IPS-18a (cell line): Measurements from ENCODE around the gene ARFIP2.

Experiments used
- H3K27ac ChIP-seq: one replicate; pipeline ENCODE4 v1.5.1; 2013; ENCODE audit warnings: low read length
- H3K27me3 ChIP-seq: one replicate; pipeline ENCODE4 v1.6.1; 2013; ENCODE audit warnings: mild to moderate bottlenecking, low read length; ENCODE audit not compliant: control insufficient read depth, insufficient read depth
- H3K36me3 ChIP-seq: one replicate; pipeline ENCODE4 v1.6.1; 2013; ENCODE audit warnings: low read depth, low read length; ENCODE audit not compliant: control insufficient read depth
- H3K4me1 ChIP-seq: one replicate; pipeline ENCODE4 v1.6.1; 2013; ENCODE audit warnings: low read depth, low read length; ENCODE audit not compliant: control insufficient read depth
- H3K4me3 ChIP-seq: one replicate; pipeline ENCODE4 v1.5.1; 2013; ENCODE audit warnings: low read length
- H3K9ac ChIP-seq: one replicate; pipeline ENCODE4 v1.6.1; 2013; ENCODE audit warnings: mild to moderate bottlenecking, low read length, moderate library complexity
- H3K9me3 ChIP-seq: one replicate; pipeline ENCODE4 v1.6.1; 2013; ENCODE audit warnings: low read depth, low read length; ENCODE audit not compliant: control insufficient read depth

ARFIP2 gene

DNA sequence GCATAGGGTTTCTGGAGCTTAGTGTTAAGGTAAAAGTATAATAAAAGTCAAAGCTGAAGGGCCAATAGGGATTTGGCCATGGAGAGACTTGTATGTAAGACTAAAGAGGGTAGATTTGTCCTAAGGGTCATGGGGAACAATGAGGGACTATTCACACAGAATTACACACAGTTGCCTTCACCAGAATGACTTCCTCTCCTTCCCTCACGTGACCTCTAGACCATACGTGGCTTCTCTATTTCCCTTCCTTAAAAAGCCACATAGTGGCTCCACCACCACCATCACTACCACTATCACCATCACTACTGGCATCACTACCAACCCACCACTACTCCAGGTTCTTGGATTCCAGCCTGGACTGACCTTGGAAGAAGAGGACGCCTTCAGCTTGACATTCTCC, 43.1 kb downstream of the ARFIP2 start:
- H3K27me3 ChIP-seq = no peaks in the 10 kb centered on the region
- H3K4me1 ChIP-seq = no peaks in the 10 kb centered on the region
- no peak overlapping the region for H3K27ac ChIP-seq
- H3K9me3 ChIP-seq = no peaks in the 10 kb centered on the region
- no peak overlapping the region for H3K4me3 ChIP-seq
- no peak overlapping the region for H3K9ac ChIP-seq
- no peaks in the 10 kb centered on the region for H3K36me3 ChIP-seq

DNA sequence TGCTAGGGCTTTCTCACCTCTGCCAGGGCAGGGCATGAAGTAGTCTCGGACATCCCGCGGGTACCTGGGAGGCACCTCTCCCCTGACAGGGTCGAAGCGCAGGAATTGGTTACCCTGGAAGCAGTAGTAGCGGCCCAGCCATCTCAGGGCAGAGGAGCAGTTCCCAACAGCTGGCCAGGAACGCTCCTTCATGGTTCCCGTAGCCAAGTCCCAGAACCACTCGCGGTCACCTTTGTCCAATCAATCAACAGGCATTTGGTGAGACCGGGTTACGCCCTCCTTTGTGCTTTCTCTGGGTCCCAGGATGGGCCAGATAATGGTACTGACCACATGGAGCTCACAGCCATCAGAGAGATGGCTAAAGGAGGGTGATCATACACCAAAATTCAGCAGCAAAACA, 43.7 kb downstream of the ARFIP2 start:
- no peaks in the 10 kb centered on the region for H3K36me3 ChIP-seq
- no peaks in the 10 kb centered on the region for H3K9me3 ChIP-seq
- H3K4me1 ChIP-seq = no peaks in the 10 kb centered on the region
- no peak overlapping the region for H3K4me3 ChIP-seq
- H3K9ac ChIP-seq = no peak overlapping the region
- H3K27me3 ChIP-seq = no peaks in the 10 kb centered on the region
- no peak overlapping the region for H3K27ac ChIP-seq

GRCh38 chr11:6433998-6434660, 47.0 kb downstream of the ARFIP2 start:
- H3K27me3 ChIP-seq = no peaks in the 10 kb centered on the region
- no peaks in the 10 kb centered on the region for H3K4me1 ChIP-seq
- no peak overlapping the region for H3K4me3 ChIP-seq
- H3K9ac ChIP-seq = no peak overlapping the region
- no peaks in the 10 kb centered on the region for H3K36me3 ChIP-seq
- no peak overlapping the region for H3K27ac ChIP-seq
- no peaks in the 10 kb centered on the region for H3K9me3 ChIP-seq

GRCh38 chr11:6431861-6432260, 49.3 kb downstream of the ARFIP2 start:
- H3K4me3 ChIP-seq = no peak overlapping the region
- H3K9me3 ChIP-seq = no peaks in the 10 kb centered on the region
- H3K27me3 ChIP-seq = no peaks in the 10 kb centered on the region
- H3K27ac ChIP-seq = no peak overlapping the region
- H3K4me1 ChIP-seq = peaks cover 5% of the 10 kb centered on the region
- H3K36me3 ChIP-seq = no peaks in the 10 kb centered on the region
- no peak overlapping the region for H3K9ac ChIP-seq

DNA sequence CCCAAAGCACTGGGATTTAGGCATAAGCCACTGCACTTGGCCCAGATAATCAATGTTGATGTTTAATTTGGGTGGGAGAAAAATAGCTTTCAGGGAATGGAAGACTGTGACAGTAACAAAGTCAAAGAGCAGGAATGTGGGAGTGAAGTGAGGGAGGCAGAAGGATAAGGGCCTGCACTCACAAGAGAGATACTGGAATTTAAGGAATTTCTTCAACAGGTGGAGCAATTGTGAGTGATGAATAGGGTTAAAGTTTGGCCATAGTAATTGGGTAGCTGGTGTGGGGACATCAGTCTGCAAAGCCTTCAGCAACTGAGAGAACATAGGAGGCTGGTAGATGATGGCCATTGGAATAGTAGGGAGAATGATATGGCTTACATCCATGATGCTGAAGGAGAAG, 53.6 kb downstream of the ARFIP2 start:
- Histone ChIP-seq H3K9me3 (no peaks in the 10 kb centered on the region), H3K9ac (no peak overlapping the region), H3K4me3 (no peak overlapping the region), H3K27me3 (no peaks in the 10 kb centered on the region), H3K4me1 (peaks cover 5% of the 10 kb centered on the region), H3K27ac (no peak overlapping the region), H3K36me3 (no peaks in the 10 kb centered on the region)
